Astrocyte (in vitro differentiated cells and primary cell): ENCODE results near the gene ABCA4. TPM values are rescaled to one million over a fixed set of nuclear protein-coding genes. Genes with fewer than 3 reads are reported as not detected.

Experiments
- DNase-seq: peaks from one replicate; pipeline ENCODE4 v3.0.0-alpha.2; 2010; ENCODE audit warnings: low read depth
- FAIRE-seq: peaks from 2 replicates; lab custom pipeline; 2011; peaks lifted over from hg19 to GRCh38; lab: Jason Lieb, UNC
- H2AFZ ChIP-seq: 2 replicates; pipeline ENCODE4 v1.6.0; 2012; ENCODE audit warnings: low read depth, low read length, inconsistent platforms
- H3K27ac ChIP-seq: 2 replicates; pipeline ENCODE4 v1.5.1; 2011; ENCODE audit warnings: low read depth, low read length, inconsistent platforms
- H3K27me3 ChIP-seq: 2 replicates; pipeline ENCODE4 v1.6.0; 2011; ENCODE audit warnings: low read length, inconsistent platforms; ENCODE audit not compliant: insufficient read depth
- H3K36me3 ChIP-seq: 2 replicates; pipeline ENCODE4 v1.5.1; 2011; ENCODE audit warnings: low read length, inconsistent platforms; ENCODE audit not compliant: insufficient read depth
- H3K4me1 ChIP-seq: 2 replicates; pipeline ENCODE4 v1.5.1; 2011; ENCODE audit warnings: low read length, inconsistent platforms; ENCODE audit not compliant: insufficient read depth
- H3K4me2 ChIP-seq: 2 replicates; pipeline ENCODE4 v1.6.0; 2012; ENCODE audit warnings: low read length, inconsistent platforms
- H3K4me3 ChIP-seq: 2 replicates; pipeline ENCODE4 v1.5.1; 2011; ENCODE audit warnings: low read depth, mild to moderate bottlenecking, low read length, inconsistent platforms; ENCODE audit not compliant: insufficient read depth
- H3K79me2 ChIP-seq: 2 replicates; pipeline ENCODE4 v1.6.0; 2012; ENCODE audit warnings: mild to moderate bottlenecking, low read length, inconsistent platforms; ENCODE audit not compliant: insufficient read depth
- H3K9ac ChIP-seq: 2 replicates; pipeline ENCODE4 v1.6.0; 2012; ENCODE audit warnings: mild to moderate bottlenecking, low read length, inconsistent platforms
- H3K9me3 ChIP-seq: 2 replicates; pipeline ENCODE4 v1.5.1; 2012; ENCODE audit warnings: low read depth, mild to moderate bottlenecking, low read length, inconsistent platforms; ENCODE audit not compliant: insufficient read depth
- H4K20me1 ChIP-seq: 2 replicates; pipeline ENCODE4 v1.6.0; 2012; ENCODE audit warnings: low read length, inconsistent platforms; ENCODE audit not compliant: insufficient read depth
- H3K27ac Mint-ChIP-seq: one replicate; pipeline ENCODE4 v1.8.0; 2021; ENCODE audit warnings: mild to moderate bottlenecking, mixed read lengths; ENCODE audit not compliant: unreplicated experiment
- H3K27me3 Mint-ChIP-seq: one replicate; pipeline ENCODE4 v1.8.0; 2021; ENCODE audit warnings: low read depth, mixed read lengths; ENCODE audit not compliant: unreplicated experiment
- H3K36me3 Mint-ChIP-seq: one replicate; pipeline ENCODE4 v1.8.0; 2021; ENCODE audit warnings: low read depth, mixed read lengths; ENCODE audit not compliant: unreplicated experiment
- H3K4me1 Mint-ChIP-seq: one replicate; pipeline ENCODE4 v1.8.0; 2021; ENCODE audit warnings: low read depth, mixed read lengths; ENCODE audit not compliant: unreplicated experiment
- H3K4me3 Mint-ChIP-seq: one replicate; pipeline ENCODE4 v1.8.0; 2021; ENCODE audit warnings: mild to moderate bottlenecking, moderate library complexity, mixed read lengths; ENCODE audit not compliant: unreplicated experiment
- H3K9me3 Mint-ChIP-seq: one replicate; pipeline ENCODE4 v1.8.0; 2021; ENCODE audit warnings: mild to moderate bottlenecking, mixed read lengths; ENCODE audit not compliant: unreplicated experiment
- CTCF ChIP-seq: IDR thresholded peaks from 2 replicates; pipeline ENCODE4 v1.5.1; 2011; ENCODE audit warnings: low read depth, mild to moderate bottlenecking, inconsistent platforms, low read length, moderate library complexity; ENCODE audit not compliant: insufficient read depth
- EZH2 ChIP-seq: IDR thresholded peaks from 2 replicates; pipeline ENCODE4 v1.6.1; 2012; ENCODE audit warnings: mild to moderate bottlenecking, low read length, inconsistent platforms; ENCODE audit not compliant: insufficient read depth
- total RNA-seq: library from RNA; stranded (reverse); gene quantifications from 2 replicates; pipeline ENCODE4 v1.2.1, GENCODE V29; 2021

Gene ABCA4
- total RNA-seq, 1 donor from 2014 or later, result 0.20 TPM

- peaks cover 12% of the 10 kb centered on the region for H3K27me3 Mint-ChIP-seq
- Histone ChIP-seq H3K9me3 (no peaks in the 10 kb centered on the region), H3K4me2 (peak overlapping the region; percentile 19), H3K79me2 (no peaks in the 10 kb centered on the region), H3K27ac (peak overlapping the region; percentile 65), H3K36me3 (no peaks in the 10 kb centered on the region), H3K27me3 (no peaks in the 10 kb centered on the region), H3K9ac (peak overlapping the region; percentile 57), H3K4me3 (peak overlapping the region; percentile 4), H4K20me1 (no peaks in the 10 kb centered on the region), H2AFZ (peak overlapping the region; percentile 56), H3K4me1 (peaks cover 22% of the 10 kb centered on the region)
- peaks cover 20% of the 10 kb centered on the region for H3K4me1 Mint-ChIP-seq
- FAIRE-seq (no peak), DNase-seq (peak; percentile 72)
- H3K36me3 Mint-ChIP-seq, result no peaks in the 10 kb centered on the region
- TF ChIP-seq EZH2, result no peak
- TF ChIP-seq CTCF, result peak; percentile 89
- H3K4me3 Mint-ChIP-seq, result no peak overlapping the region
- peak overlapping the region; percentile 87 for H3K27ac Mint-ChIP-seq
- H3K9me3 Mint-ChIP-seq, result peaks cover 2% of the 10 kb centered on the region
Measured at GRCh38 chr1:94061513-94062443, 59.2 kb downstream of the ABCA4 start.

- peaks cover 23% of the 10 kb centered on the region for H3K4me1 Mint-ChIP-seq
- Histone ChIP-seq H3K27ac (no peak overlapping the region), H3K9me3 (no peaks in the 10 kb centered on the region), H3K27me3 (no peaks in the 10 kb centered on the region), H3K79me2 (no peaks in the 10 kb centered on the region), H3K9ac (no peak overlapping the region), H3K4me3 (no peak overlapping the region), H4K20me1 (no peaks in the 10 kb centered on the region), H3K4me1 (peaks cover 19% of the 10 kb centered on the region), H3K36me3 (no peaks in the 10 kb centered on the region), H3K4me2 (no peak overlapping the region), H2AFZ (no peak overlapping the region)
- H3K4me3 Mint-ChIP-seq, result no peak overlapping the region
- TF ChIP-seq CTCF (no peak), EZH2 (no peak)
- peaks cover 12% of the 10 kb centered on the region for H3K27me3 Mint-ChIP-seq
- H3K36me3 Mint-ChIP-seq, result no peaks in the 10 kb centered on the region
- FAIRE-seq, result no peak
- H3K9me3 Mint-ChIP-seq, result peaks cover 2% of the 10 kb centered on the region
- no peak overlapping the region for H3K27ac Mint-ChIP-seq
- DNase-seq, result no peak
Measured at GRCh38 chr1:94060720-94061119, 60.2 kb downstream of the ABCA4 start.

DNA sequence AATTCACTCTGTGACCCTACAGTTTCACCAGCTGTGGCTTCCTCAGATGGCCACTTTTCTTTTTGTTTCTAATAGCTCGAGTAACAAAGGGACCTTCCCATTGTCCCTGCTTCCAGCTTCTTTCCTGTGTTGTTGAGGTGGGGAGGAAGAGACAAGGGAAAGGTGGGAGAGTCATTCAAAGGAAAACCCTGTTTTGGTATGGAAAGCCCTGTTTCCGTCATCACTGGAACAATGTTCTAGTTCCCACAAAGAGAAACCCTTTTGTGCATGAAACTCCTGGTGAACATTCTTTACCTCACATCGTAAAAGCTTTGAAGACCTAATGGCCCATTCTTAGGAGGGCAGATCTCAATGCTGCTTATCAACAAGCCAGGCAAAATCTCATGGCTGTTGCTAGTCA is 62.2 kb downstream of the ABCA4 start:
- Mint-ChIP-seq H3K4me1 (peaks cover 30% of the 10 kb centered on the region), H3K4me3 (no peak overlapping the region), H3K9me3 (peaks cover 2% of the 10 kb centered on the region), H3K27me3 (peaks cover 10% of the 10 kb centered on the region), H3K27ac (no peak overlapping the region), H3K36me3 (no peaks in the 10 kb centered on the region)
- no peak overlapping the region for H2AFZ ChIP-seq
- TF ChIP-seq EZH2 (no peak), CTCF (no peak)
- no peaks in the 10 kb centered on the region for H3K79me2 ChIP-seq
- no peaks in the 10 kb centered on the region for H3K9me3 ChIP-seq
- H4K20me1 ChIP-seq, result no peaks in the 10 kb centered on the region
- H3K4me3 ChIP-seq, result no peak overlapping the region
- FAIRE-seq (no peak), DNase-seq (no peak)
- no peak overlapping the region for H3K9ac ChIP-seq
- H3K27me3 ChIP-seq, result no peaks in the 10 kb centered on the region
- no peak overlapping the region for H3K27ac ChIP-seq
- no peaks in the 10 kb centered on the region for H3K36me3 ChIP-seq
- peaks cover 24% of the 10 kb centered on the region for H3K4me1 ChIP-seq
- H3K4me2 ChIP-seq, result no peak overlapping the region
